GM11168 (cell line): ENCODE measurements around the gene UCN3.

Source experiments
- in situ Hi-C: fragments of 300-500 bp; cut with MboI; formaldehyde crosslinking; loops from one replicate; pipeline ENCODE4 v1.12.0; 2022; ENCODE audit warnings: low sequenced_read_pairs; ENCODE audit not compliant: unreplicated experiment

UCN3 gene, protein sequence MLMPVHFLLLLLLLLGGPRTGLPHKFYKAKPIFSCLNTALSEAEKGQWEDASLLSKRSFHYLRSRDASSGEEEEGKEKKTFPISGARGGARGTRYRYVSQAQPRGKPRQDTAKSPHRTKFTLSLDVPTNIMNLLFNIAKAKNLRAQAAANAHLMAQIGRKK

DNA sequence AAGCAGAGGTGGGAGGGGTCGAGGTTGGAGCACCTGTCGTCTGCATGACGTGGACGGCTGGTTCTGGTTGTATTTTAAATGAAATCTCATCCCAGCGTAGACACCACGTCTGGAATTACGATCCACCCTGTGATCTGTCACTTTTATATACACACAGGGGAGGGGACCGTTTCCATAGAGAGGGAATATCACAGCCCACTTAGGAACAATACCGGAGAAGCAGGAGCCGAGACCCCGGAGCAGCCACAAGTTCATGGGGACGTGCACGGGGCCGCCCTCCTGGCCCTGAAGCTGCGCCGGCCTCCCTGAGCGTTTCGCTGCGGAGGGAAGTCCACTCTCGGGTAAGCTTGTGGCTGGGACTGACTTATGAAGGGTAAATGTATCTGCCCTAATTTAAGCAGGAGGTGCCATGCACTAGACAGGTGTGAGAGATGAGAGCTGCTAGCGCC, at the start of gene UCN3:
UCN3 (plus strand) TSS at position 77 of the 449 bp plus-strand sequence. CDS start 8,755 bp downstream, outside the sequence.
- in situ Hi-C loops: no loop called here

DNA sequence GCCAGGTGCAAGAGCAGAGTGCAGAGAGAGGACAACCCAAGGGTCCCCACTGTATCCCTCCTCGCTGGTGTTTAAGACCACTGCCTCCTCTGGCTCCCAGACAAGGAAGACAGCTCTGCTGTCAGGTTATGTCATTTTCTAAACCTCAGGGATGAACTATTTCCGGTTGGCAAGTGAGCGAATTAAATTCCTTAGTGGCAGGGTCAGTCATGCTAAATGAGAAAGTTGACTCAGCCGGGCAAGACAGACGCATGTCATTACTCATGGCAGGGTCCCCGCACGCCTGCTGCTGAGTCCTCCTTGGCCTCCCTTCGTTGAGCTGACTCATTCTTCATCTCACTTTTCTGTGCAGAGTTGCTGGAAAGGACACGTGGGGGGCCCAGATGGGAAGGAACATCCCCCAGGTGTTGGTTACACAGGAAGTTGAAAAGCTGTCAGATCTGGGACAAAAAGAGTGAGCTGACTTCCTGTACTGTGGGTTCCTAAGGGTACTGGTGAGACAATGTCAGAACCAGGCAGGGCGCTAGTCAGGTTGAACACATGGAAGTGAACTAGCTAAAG, 47.1 kb upstream of the UCN3 start:
- in situ Hi-C loops: no loop called here

DNA sequence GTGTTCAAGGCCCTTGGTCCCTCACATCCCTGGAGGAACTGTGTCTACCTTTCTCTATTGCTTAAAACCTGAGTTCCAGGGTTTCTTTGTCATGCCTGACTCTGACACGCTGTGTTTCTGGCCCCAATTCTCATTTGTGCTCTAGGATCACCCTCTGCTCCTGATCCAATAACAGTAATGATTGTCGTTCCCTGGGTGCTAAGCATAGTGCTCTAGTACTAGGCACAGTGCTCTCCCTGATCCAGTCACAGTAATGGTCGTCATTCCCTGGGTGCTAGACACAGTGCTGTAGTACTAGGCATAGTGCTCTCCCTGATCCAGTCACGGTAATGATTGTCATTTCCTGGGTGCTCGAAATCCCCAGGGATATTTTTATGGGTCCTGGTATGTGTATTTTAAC, 46.6 kb upstream of the UCN3 start:
- in situ Hi-C loops: no loop called here

DNA sequence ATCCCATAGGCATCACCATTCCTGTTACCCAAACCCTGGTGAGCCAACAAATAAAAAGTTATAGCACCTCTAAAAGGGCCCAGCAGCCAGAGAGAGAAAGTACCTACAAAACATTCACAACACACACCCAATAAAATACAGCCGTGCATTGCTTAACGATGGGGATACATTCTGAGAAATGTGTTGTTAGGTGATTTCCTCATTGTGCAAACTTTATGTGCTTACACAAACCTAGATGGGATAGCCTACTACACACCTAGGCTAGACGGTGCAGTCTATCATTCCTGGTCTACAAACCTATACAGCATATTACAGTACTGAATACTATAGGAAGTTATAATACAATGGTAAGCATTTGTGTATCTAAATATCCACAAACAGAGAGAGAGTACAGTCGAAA, 44.9 kb upstream of the UCN3 start:
- in situ Hi-C loops: no loop called here

DNA sequence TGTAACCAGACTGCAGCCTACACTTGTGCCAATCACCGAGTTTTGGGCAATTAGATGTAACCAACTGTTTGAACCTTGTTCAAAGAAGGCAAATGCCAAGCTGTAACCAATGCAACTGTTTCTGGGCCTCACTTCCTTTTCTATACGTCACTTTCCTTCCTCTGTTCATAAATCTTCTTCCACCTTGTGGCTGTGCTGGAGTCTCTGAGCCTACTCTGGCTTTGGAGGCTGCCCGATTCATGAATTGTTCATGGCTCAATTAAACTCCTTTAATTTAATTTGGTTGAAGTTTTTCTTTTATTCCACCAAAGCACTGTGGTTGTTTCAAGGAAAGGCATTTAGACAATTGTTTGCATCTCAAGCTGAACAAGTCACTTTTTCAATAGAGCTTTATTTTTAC, 43.5 kb upstream of the UCN3 start:
- in situ Hi-C loops: no loop called here

DNA sequence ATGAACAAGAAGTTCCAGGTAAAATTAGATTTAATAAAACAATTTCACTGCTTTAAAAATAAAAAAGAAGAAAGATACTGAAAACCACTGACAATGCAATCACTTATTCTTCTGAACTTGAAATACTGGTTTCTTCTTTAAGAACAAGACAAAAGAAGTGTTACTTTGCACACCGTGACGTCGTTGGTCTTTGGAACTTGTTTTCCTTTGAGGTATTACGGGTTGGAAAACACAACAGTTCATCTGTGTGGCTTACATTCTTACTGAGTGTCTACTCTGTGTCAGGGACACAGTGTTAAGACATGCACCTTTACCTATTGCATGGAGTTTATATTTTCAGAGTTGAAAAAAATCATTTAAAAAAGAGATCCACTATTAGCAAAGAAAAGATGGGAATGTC, 41.3 kb upstream of the UCN3 start:
- in situ Hi-C loops: no loop called here

DNA sequence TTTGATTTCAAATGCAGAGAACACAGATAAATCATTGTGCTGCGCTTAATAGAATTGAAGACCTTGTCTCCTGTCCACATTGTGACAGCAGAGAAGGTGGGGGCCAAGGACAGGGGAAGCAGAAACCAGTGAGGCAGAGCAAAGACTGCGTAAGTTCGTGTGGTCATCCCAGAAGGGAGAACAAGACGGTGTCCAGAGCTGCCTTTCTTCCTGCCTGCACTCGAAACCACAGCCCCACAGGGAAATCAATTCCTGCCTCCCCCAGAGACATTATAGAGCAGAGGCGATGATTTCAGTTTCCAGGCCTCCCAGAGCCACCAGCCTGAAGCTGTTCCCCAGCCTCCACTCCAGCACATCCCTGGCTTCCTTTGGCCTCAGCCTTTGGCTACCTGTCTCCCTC, 39.7 kb upstream of the UCN3 start:
- in situ Hi-C loops: no loop called here

DNA sequence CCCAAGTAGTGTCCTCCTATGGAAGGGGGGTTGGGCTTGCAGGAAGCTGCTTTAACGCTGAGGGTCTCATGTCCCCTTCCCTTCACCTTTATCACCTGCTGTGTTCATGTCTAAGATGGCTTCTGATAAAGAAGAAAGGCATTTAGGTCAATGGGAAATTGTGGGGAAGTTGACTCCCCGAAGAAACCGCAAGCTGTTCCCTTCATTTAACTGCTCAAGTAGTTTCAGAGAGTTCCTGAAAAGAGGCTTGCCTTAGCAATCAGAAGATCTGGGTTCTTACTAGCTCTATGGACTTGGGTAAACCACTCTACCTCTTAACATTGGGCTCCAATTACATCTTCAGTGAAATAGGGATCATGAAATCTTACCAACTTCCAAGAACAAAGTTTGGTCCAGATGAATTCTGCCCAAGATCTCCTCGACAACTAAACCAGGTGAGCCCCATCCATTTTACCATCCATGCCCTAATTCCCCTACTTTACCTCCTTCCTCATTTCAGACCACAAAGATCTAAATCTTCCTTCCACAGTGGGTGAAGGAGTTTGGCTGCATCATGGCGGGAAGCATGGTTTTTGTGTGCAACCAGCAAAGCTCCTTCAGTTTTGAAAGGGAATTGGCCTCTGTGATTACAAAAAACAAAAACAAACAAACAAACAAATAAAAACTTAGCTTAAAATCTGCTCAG, 30.4 kb upstream of the UCN3 start:
- in situ Hi-C loops: no loop called here

DNA sequence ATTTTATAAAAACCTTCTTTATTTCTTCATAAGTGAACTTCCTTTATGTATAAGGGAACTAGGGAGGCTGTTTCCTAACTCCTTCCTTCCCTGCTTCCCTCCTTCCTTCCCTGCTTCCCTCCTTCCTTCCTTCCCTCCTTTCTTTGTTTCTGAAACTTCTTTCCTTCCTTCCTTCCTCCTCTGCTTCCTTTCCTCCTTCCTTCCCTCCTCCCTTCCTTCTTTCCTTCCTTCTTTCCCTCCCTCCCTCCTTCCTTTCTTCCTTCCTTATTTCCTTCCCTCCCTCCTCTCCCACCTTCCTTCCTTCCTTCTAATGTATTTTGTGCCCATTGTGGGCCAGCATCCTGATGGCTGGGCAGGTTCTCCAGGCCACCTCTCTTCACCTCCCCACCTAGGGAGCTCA, 26.8 kb upstream of the UCN3 start:
- in situ Hi-C loops: no loop called here

DNA sequence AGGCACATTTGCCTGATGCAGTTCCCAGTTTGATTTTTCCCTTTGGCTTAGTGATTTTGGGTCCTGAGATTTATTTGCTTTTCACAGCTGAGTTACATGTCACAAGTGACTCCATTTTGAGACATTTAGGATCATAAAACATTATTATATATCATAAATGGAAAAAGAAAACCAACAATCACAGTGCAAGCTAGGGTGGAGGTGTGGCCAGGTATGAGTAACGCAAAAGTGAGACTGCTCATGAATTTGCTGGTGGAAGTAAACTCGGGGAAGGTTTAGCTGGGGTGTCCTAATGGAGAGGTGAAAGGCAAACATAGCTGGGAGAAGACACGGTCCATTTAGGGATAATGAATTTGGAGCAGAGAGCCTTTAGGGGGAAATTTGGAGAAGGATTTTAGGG, 21.7 kb upstream of the UCN3 start:
- in situ Hi-C loops: no loop called here

DNA sequence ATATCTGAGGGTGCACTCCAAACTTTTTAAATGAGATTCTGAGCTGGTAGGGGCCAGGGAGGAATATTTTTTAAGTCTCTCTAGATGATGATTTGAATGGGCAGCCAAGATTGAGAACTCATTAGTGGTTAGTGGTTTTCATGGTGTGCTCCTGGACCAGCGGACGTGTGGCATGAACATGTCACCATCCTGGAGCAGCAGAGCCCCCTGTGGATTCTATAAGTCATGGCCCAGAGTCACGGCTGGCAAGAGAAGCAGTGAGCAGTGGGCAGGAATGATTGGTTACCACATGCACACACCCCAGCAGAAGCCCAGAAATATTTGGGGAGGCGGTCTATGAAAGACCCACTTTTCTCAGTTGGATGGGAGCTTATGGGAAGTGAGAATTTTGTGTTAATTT, 21.2 kb upstream of the UCN3 start:
- in situ Hi-C loops: no loop called here

DNA sequence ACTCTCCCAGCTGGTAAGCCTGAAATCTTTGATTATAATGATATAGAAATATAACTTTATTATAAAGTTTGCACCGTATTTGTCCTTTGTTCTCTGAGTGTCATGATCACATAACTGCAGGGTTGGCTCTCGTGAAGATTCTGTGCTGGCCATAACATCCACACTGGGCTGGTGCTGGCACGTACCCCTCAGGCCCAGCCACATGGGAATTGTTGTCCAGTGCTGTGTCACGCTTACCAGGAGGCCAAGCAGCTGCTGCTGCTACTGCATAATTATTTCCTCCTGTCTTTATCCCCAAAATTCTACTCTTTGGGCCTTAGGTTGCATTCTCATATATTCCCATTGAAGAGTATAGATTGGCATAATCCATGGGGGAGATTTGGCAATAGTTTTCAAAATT, 20.8 kb upstream of the UCN3 start:
- in situ Hi-C loops: no loop called here

DNA sequence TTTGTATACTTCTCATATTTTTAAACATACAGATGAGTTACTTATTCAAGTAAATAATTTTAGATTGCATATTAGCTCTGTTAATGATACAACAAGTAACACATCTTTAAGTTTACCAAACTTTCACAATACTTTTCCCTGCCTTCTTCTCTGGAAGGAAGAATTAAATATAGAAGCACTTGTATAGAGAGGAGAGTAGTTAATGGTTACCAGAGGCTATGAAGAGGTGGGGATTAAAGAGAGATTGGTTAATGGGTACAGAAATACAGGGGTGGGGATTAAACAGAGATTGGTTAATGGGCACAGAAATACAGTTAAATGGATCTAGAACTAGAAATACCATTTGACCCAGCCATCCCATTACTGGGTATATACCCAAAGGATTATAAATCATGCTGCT, 20.0 kb upstream of the UCN3 start:
- in situ Hi-C loops: no loop called here

DNA sequence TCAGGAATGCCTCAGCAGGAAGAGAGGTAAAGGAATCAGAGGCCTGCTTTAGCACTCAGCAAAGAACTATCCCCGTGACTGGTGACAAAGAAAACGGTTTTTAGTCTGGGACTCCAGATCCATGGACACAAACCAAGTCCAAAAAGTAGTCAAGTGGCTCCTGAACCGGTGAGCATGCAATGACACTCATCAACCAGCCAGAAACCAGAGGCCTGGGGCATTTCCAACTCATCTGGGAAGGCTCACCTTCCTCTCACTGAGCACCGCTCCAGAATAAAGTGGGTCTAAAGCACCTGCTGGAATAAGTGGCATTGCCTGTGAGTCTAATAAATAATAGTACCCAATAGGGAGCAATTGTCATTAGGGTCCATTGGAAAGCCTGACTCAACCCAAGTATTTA, 17.9 kb upstream of the UCN3 start:
- in situ Hi-C loops: no loop called here

DNA sequence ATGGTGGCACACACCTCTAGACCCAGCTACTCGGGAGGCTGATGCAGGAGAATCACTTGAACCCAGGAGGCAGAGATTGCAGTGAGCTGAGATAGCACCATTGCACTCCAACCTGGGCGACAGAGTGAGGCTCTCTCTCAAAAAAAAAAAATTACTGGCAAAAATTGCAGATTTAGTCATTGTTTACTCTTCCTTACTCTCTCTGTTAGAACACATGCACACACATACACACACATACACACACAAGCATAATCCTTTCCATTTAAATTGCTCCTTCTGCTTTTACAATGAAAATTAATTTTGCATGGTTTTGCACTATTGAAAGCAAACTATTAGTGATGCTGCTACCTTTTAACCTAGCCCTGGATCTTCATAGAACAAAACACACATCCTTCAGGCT, 15.4 kb upstream of the UCN3 start:
- in situ Hi-C loops: no loop called here

DNA sequence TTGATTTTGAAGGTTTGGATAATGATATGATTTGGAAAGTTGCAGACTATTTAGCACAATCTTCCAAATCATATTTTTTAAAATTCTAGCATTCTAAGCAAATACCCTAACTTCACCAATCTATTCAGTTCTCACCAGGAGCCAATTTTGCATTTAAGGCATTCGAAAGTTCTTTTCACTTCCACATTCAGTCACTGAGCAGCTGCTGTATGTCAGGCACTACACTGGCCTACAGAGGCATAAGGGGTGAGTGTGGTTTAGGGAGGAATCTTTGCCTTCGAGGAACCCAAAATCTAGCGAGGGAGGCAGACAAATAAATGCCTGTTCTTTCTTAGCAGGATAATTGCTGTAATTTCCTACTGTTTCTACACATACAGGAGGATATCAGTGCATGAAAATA, 10.7 kb upstream of the UCN3 start:
- in situ Hi-C loops: no loop called here

DNA sequence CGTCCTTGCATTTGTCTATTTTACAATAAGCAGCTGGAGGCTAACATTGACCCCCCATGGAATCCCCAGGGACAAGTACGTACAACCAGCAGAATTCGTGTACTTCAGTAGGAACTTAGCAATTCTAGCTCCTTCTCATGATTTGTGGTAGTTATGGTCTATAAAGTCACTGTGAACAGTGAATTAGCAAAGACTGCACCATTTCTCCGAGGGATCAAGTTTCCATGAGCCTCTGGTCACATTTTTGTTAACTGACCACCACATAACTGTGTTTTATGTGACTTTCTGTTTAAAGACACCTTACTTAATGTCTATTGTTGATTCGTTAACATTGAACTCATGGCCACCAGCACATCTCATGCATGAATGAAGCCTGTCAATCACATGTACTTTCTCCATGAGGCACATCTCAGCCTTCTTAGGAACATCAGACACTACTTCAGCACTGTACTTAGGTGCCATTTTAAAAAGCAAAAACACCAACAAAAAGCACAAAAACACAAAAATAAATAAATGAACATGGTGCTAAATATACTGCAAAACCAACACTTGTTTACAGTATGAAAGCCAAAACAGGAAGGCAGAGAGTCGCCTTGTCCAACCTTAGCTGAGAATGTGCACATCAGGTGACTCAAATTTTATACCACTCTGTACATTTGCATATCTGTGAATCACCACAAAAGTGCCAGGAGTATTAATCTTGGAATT, 9.0 kb upstream of the UCN3 start:
- in situ Hi-C loops: no loop called here

DNA sequence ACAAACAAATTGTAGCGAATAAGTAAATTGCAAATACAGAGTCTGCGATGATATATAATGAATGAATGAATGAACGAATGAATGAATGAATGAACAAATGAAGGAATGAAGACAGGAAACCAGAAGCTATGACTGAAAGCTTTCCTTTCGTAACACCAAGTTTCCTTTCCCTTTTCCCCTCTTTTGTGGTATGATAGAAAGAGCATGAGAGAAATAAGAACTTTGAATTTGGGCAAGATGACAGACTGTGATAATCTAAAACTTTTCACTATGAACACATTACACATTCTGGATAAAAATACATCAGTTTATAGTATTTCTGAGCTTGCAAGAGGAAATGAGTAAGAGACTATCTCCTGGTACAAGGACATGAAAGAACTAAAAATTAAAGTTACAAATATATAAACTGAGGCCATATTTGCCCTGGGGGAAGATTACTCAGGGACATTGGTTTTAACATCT, 8.4 kb upstream of the UCN3 start:
- in situ Hi-C loops: no loop called here

DNA sequence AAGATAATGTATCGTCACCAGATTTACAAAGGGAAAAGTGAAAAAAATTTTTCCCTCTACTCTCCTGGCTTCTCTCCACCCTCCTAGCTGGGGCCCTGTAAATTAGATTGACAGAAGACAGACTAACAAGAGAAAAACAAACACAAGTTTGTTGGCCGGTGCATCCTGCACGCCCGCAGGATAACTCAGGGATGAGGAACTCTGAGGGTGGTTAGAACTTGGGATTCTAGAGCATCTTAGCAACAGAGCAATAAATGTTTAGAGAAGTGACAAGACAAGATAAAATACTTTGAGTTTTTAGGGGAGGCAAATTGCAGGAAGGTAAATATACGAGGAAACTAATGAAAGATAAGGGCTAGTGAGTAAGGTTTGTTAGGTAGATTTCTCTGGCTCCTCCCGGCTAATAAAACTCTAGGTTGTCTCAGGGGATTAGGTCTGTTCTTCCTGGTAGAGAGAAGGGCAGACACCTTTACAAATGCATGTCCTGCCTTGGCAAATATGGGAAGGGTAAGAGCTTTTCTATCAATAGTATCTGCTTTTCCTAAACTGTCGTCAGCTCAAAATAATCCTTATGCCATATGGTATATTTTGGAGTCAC, 4.3 kb upstream of the UCN3 start:
- in situ Hi-C loops: no loop called here

DNA sequence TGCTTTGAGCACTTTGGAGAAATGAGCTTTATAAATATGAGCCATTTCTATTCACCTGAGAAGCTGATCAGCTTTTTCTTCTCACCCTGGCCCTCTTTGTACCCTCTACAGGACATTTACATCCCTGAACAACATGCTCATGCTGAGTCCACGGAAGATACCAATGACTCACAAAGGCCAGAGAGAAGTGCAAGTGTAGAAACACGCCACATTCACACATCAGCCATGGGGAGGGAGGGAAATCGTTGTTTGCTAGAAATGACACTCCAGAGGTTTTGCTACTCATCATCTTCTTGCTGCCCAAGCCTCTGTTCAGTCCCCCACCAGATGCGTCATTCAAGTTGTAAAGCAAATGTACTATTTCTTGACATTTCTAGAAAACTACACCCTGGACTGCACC, 2.8 kb upstream of the UCN3 start:
- in situ Hi-C loops: no loop called here

DNA sequence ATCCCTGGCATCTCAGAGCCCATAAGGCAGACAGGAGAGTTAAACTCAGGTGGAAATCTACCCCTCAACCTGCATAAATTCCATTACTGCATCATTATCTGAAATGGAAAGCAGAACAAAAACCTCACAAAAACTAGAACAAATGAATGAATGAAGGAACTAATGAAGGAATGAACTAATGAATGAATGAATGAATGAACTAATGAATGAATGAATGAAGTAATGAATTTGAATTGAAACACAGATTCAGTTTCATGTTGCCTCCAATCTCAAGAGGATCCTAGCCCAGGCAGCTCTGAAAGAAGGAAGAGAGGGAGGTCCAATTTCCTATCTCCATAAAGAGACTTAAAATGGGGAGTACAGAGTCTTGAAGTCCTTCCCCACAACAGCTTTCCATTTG, 1.9 kb upstream of the UCN3 start:
- in situ Hi-C loops: no loop called here
